ENCODE results near the gene GPHA2.
"Not testable (repeated sequence)": the region's sequence is repeated elsewhere in the genome, so short reads cannot be mapped to it uniquely, and the experiment has no call there.

The GPHA2 gene

GRCh38 chr11:64935359-64936081, at the start of gene GPHA2:
Gene GPHA2 (minus strand): TSS chr11:64935893. CDS start chr11:64935460, 433 bp downstream.
- FAIRE-seq: no peak

GRCh38 chr11:64983339-64983738, 47.6 kb upstream of the GPHA2 start:
- FAIRE-seq: not testable (repeated sequence)

- no peak for FAIRE-seq
Observed at GRCh38 chr11:64976651-64977050, 41.0 kb upstream of the GPHA2 start.

- FAIRE-seq: no peak
Observed at GRCh38 chr11:64974124-64974523, 38.4 kb upstream of the GPHA2 start.

- FAIRE-seq: no peak
Observed at GRCh38 chr11:64971421-64972233, 35.9 kb upstream of the GPHA2 start, which contains the start of gene MAJIN. Gene MAJIN (minus strand): TSS chr11:64972108. CDS start chr11:64959405, 12,703 bp downstream.

- FAIRE-seq: no peak
Observed at GRCh38 chr11:64970731-64971151, 35.0 kb upstream of the GPHA2 start.

GRCh38 chr11:64969209-64969608, 33.5 kb upstream of the GPHA2 start:
- FAIRE-seq: peak; percentile 41

- FAIRE-seq: no peak
Observed at GRCh38 chr11:64967375-64967774, 31.7 kb upstream of the GPHA2 start.

GRCh38 chr11:64963072-64963631, 27.5 kb upstream of the GPHA2 start:
- FAIRE-seq: no peak

- FAIRE-seq: no peak
Observed at GRCh38 chr11:64960719-64961118, 25.0 kb upstream of the GPHA2 start.

- no peak for FAIRE-seq
Observed at GRCh38 chr11:64959498-64959897, 23.8 kb upstream of the GPHA2 start.

GRCh38 chr11:64954201-64954600, 18.5 kb upstream of the GPHA2 start:
- FAIRE-seq: no peak

- no peak for FAIRE-seq
Observed at GRCh38 chr11:64951529-64951928, 15.8 kb upstream of the GPHA2 start.

GRCh38 chr11:64947208-64947814, 11.6 kb upstream of the GPHA2 start:
- FAIRE-seq: no peak

GRCh38 chr11:64936539-64936938, 846 bp upstream of the GPHA2 start:
- no peak for FAIRE-seq

GRCh38 chr11:64934682-64935358, 873 bp downstream of the GPHA2 start:
- no peak for FAIRE-seq

GRCh38 chr11:64933935-64934681, 1.6 kb downstream of the GPHA2 start:
- no peak for FAIRE-seq

GRCh38 chr11:64933213-64933934, 2.3 kb downstream of the GPHA2 start:
- no peak for FAIRE-seq

GRCh38 chr11:64932324-64932723, 3.4 kb downstream of the GPHA2 start:
- FAIRE-seq: no peak

- FAIRE-seq: no peak
Observed at GRCh38 chr11:64931290-64931689, 4.4 kb downstream of the GPHA2 start.

- no peak for FAIRE-seq
Observed at GRCh38 chr11:64930340-64930739, 5.4 kb downstream of the GPHA2 start.
